GM12801 (cell line): ENCODE results near the gene PCDHGB2.

Experiments used
- TF ChIP-seq, protein P1 (sequence below): IDR thresholded peaks from one replicate; pipeline ENCODE4 v1.5.1; 2011; ENCODE audit warnings: control low read depth; ENCODE audit not compliant: insufficient read length; ENCODE audit errors: extremely low read depth

Gene PCDHGB2

DNA sequence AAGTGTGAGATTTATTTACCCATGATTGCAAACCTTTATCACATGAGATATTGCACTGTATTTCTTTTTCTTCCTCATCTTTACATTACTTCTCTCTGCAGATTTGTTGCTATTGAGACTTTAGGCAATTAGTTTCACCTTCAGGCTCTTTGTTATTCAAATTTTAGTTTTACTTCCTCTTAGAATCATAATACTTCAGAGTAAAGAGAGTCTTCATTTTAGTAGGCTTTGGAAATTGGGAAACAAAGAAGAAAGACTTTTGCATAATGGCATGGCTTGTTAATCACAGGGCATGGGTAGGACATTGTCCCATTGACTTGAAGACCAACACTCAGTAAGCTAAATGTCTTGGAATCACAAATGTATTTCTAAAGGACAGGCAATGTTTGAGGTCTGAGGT is 2.9 kb downstream of the PCDHGB2 start:
- TF ChIP-seq, protein P1, sequence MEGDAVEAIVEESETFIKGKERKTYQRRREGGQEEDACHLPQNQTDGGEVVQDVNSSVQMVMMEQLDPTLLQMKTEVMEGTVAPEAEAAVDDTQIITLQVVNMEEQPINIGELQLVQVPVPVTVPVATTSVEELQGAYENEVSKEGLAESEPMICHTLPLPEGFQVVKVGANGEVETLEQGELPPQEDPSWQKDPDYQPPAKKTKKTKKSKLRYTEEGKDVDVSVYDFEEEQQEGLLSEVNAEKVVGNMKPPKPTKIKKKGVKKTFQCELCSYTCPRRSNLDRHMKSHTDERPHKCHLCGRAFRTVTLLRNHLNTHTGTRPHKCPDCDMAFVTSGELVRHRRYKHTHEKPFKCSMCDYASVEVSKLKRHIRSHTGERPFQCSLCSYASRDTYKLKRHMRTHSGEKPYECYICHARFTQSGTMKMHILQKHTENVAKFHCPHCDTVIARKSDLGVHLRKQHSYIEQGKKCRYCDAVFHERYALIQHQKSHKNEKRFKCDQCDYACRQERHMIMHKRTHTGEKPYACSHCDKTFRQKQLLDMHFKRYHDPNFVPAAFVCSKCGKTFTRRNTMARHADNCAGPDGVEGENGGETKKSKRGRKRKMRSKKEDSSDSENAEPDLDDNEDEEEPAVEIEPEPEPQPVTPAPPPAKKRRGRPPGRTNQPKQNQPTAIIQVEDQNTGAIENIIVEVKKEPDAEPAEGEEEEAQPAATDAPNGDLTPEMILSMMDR = no peak

DNA sequence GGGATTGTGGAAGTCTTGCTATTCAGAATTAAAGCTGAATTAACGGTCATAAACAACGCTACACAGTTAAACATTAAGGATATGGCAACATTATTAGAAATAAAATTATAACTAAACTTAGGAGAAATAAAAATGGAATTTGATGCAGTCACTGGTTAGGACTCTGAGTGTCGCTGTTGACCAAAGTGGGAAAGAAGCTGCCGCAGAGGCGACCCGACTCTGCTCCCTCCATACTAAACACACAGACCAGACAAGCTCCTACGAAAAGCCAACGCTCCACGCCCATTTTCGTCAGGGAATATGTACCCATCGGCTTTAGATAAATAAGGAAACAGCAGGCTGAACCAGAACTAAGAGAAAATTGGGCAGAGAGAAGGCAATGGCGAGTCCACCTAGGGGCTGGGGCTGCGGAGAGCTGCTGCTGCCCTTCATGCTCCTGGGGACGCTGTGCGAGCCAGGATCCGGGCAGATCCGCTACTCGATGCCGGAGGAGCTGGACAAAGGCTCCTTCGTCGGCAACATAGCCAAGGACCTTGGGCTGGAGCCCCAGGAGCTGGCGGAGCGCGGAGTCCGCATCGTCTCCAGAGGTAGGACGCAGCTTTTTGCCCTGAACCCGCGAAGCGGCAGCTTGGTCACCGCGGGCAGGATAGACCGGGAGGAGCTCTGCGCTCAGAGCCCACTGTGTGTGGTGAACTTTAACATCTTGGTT is 4.3 kb downstream of the PCDHGB2 start, which contains the start of gene PCDHGA5:
Gene PCDHGA5 (plus strand): TSS at position 211 of the 709 bp plus-strand sequence. CDS start 169 bp downstream, at position 380.
- TF ChIP-seq, protein P1 = no peak

DNA sequence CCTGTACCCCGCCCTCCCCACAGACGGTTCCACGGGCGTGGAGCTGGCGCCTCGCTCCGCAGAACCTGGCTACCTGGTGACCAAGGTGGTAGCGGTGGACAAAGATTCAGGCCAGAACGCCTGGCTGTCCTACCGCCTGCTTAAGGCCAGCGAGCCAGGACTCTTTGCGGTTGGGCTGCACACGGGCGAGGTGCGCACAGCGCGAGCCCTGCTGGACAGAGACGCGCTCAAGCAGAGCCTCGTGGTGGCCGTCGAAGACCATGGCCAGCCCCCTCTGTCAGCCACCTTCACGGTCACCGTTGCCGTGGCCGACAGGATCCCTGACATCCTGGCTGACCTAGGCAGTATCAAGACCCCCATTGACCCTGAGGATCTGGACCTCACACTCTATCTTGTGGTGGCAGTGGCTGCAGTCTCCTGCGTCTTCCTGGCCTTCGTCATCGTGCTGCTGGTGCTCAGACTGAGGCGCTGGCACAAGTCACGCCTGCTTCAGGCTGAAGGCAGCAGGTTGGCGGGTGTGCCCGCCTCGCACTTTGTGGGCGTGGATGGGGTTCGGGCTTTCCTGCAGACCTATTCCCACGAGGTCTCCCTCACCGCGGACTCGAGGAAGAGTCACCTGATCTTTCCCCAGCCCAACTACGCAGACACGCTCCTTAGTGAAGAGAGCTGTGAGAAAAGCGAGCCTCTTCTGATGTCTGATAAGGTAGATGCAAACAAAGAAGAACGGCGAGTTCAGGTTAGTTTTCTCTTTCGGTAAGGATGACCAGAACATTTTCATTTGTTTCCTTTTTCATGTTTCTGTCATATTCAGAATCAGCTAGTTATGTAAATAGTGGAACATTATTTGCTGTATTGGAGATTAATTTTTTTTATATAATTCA is 6.5 kb downstream of the PCDHGB2 start:
- TF ChIP-seq, protein P1 = no peak

- TF ChIP-seq, protein P1 = no peak
These were observed 10.4 kb downstream of the PCDHGB2 start, which contains the start of gene PCDHGB3 for GRCh38 chr5:141369994-141370848. Gene PCDHGB3 (plus strand): TSS chr5:141370242. CDS start chr5:141370395, 153 bp downstream.

DNA sequence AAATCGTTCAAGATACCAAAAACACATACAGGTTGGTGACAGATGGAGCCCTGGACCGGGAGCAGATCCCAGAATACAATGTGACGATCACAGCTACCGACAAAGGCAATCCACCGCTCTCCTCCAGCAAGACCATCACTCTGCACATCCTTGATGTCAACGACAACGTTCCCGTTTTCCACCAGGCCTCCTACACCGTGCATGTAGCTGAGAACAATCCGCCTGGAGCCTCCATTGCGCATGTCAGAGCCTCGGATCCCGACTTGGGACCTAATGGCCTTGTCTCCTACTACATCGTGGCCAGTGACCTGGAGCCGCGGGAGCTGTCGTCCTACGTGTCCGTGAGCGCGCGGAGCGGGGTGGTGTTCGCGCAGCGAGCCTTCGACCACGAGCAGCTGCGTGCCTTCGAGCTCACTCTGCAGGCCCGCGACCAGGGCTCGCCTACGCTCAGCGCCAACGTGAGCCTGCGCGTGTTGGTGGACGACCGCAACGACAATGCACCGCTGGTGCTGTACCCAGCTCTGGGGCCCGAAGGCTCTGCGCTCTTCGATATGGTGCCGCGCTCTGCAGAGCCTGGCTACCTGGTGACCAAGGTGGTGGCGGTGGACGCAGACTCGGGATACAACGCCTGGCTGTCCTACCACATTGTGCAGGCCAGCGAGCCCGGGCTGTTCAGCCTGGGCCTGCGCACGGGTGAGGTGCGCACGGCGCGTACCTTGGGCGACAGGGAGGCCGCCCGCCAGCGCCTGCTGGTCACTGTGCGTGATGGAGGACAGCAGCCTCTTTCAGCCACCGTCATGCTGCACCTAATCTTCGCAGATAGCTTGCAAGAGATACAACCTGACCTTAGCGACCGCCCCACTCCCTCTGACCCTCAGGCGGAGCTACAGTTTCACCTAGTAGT is 12.0 kb downstream of the PCDHGB2 start:
- TF ChIP-seq, protein P1 = no peak

DNA sequence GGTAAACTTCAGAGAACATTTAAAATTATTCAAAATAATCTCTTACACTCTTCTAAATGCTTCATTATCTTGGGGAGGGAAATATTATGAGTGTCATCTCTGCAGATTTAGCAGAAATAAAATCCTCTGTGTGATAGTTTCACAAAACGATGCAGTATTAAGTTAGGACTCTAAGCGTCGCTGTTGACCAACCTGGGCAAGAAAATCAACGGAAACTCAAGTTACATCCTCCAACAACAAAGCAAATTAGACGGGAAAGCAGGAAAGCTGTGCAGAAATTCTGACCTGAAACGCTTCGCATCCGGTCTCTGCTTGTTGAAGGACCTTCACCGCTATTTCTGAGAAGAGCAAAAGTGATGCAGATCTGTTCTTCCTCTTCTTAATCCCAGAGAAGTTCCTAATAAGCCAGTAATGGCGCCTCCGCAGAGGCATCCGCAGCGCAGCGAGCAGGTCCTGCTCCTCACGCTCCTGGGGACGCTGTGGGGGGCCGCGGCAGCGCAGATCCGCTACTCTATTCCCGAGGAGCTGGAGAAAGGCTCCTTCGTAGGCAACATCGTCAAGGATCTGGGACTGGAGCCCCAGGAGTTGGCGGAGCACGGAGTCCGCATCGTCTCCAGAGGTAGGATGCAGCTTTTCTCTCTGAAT is 14.0 kb downstream of the PCDHGB2 start, which contains the start of gene PCDHGA6:
Gene PCDHGA6 (plus strand): TSS at position 219 of the 645 bp plus-strand sequence. CDS start 193 bp downstream, at position 412.
- TF ChIP-seq, protein P1 = no peak
